Activated T-cell treated with anti-CD3 and anti-CD28 coated beads, Interleukin-2, amount 50 U/mL, for 48 hours (primary cell): ENCODE measurements around the gene ARHGEF38.

Experiments
- DNase-seq, 2 experiments: peaks; one replicate each; pipeline ENCODE4 v3.0.0-alpha.2; 2020

The ARHGEF38 gene

DNA sequence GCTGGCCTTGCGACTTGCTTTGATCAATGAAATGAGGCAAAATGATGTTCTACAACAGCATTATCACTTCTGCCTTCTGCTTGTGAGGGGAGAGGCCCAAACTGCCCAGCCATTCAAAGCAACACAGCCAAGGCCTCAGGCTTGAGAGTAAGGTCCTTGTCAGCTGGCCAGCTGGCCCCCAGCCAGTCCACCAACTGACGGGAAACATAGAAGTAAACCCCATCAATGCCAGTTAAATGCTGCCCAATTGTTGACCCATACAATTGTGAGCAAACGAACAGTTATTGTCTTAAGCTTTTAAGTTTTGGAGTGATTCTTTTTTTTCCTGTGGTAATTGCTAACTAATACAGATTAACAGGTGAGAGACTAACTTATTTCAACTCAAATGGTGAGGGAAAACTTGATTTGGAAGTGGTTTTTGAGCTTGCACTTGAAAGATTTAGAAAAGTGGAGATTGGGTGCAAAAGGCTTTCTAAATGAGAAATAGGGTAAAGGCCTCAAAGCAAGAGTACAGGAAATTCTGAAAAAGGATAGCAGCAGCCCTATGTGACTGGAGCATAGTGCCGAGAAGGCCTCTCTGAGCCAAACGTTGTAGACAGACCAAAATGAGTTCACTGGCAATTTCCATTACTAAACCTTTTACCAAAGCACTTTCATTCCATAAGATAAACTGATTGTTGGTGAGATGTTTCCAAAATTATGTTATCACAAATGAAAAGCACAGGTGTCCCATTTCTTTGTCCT is 66.9 kb downstream of the ARHGEF38 start:
- no peak for DNase-seq

DNA sequence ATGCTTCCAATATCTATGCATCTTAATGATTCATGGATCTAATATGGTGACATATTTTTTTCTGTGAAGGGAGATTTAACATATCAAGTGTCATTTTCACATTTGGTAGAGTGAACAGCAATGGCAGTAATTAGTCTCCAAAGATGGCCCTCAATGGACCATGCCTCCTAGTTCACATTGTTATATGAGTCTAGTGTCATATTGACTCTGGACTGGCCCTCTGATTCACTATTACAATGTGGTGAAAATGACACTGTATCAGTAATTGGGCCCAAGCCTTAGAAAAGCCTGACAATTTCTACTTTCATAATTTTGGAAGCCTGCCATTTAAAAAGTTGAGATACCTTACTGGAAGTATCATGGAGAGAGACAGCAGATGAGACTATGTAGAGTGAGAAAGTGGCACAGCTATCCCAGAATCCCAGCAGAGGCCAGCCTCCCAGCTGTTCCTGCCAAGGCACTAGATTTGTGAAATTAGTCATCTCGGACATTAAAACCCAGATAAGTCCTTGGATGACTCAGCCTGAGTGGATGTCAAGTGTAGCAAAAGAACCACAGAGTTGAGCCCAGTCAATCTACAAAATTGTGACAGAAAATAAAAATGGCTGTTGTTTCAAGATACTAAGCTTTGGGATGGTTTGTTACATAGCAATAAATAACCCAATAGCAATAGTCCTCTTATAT is 68.4 kb downstream of the ARHGEF38 start:
- no peak for DNase-seq

DNA sequence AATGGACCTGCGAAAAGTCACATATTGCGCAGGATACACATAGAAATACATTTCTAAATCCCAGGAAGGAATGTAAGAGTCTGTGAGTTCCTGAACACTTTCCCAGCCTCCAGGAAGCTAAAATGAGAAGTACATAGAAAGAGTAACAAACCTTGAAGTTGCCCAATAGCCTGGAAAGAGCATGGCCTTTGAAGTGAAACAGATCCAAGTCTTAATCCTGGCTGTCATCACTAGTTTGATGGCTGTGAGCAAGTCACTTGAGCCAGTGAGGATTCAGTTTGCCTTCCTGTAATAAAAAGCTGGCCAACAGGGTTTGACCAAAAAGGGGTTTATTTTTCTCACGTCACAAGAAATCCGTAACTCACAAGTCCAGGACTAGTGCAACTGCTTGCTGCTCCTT is 69.8 kb downstream of the ARHGEF38 start:
- DNase-seq = no peak

DNA sequence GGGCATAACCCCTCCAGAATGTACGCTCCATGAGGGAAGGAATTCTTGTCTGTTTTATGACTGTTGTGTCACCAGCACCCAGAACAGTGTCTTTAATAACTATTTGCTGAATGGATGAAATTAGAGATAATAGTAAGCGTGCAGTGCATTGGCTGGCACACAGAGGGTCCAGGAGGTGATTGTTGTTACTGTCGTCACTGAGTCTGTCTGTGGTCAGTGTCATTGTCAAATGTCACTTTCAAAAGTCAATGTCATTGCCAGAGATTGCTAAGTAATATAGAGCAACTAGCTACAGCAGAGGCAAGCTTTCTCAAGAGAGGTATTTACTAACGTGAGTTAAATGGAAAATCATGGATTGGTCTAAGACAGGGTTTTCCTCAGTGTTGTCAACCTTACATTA is 70.7 kb downstream of the ARHGEF38 start:
- DNase-seq = no peak

DNA sequence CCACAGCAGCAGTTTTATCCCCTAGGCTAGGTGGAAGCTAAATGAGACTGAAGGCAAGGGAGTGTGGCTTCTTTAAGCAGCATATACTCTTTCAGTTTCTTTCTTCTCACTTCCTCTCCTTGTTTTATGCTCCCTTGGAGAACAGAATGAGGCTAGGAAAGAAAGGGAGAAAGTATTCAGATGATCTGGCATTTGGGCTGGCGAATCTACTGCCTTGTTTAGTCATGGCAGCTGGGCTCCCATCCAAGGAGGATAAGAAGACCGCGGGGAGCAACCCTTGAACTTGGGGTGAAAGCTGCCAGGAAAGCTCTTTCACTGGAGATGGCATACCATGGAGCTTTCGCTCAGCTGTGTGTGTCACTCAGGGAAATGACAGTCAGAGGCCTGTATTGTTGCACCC is 72.1 kb downstream of the ARHGEF38 start:
- no peak for DNase-seq

DNA sequence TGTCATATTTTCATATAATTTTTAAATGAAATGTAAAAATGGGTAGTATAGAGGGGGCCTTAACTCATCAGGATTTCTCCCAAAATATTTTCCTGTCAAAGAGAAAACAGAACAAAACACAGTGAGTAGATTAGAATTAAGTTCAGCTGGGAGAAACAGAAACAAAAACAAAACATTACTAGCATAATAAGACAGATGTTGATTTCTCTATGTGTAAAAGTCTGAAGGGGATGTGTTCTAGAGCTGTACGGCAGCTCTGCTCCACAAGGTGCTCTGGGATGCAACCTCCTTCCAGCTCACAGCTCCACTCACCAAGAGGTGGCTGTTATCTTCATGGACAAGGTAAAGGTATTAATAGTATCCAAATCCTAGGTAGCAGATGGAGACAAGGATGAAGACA is 72.8 kb downstream of the ARHGEF38 start:
- DNase-seq = no peak

DNA sequence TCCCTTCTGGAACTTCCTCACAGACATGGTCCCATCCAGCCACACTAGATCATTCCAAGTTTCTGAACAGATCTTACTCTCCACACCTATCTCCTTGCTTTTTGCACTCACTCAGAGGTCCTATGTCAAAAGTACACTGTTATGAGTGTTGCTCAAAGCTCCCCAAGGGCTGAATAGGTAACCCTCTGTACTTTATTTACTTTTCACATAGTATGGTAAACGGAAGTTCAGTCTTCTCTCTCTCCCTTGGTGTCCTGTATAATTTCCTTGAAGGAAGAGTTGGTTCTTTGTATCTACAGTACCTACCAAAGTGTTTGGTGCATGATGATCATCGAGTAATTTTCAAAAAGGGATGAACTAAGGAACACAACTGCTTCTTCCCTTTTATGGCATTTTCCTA is 74.4 kb downstream of the ARHGEF38 start:
- no peak for DNase-seq

DNA sequence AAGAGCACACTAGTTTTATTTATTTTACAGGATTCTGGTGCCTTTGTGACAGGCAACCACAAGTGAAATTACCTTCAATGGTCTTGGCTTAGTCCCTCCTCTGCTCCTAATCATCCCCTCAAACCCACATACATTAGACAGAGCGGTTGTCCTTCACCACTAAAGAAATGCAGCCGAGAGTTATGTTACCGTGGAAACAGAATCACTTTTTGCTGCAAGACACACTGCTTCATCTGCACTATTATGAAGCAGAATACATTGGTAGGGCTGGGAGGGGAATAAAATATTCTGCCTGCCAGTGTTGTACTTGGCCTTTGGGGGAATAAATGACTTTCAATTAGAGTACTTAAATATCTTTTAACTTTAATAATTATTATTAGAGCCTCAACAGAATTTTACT is 75.2 kb downstream of the ARHGEF38 start:
- no peak for DNase-seq

DNA sequence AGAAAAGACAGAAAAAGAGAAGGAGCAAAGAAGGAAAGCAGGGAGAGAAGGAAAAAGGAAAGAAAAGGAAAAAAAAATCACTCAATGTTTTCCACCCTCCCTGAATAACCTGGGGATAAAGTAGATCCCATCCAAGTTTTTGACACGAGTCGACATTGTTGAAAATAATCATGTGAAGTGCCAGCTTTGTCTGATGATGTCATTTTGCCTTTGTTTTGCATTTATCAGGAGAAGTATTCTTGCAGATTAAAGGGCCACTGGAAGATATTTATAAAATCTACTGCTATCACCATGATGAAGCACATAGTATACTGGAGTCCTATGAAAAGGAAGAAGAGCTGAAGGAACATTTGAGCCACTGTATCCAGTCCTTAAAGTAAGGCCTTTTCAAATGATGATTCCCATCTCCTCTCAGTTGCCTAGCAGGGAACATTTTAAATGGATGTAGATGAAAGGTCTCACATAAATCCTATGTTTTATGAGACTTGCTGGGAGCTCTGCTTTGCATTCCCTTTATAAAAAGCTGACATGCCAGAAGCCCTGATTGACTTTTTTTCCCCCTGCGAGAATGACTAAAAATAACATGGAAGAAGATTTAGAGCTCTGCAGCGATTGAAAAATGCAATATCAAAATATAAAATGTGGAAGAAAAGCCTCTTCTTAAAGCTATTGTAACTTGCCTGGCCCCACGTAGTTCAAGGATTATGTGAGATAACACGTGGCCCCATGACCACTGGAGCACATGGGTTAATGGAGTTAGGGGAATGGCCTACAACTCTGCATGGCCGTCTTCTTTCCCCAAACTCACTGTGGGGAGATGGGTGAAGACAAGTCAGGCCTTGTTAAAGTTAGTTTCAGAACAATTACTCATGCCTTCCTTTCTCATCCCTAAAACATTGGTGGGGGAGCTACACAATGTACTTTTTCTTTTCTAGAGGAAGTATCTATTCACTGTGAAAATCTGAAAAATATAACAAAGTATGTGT is 78.5 kb downstream of the ARHGEF38 start:
- no peak for DNase-seq

DNA sequence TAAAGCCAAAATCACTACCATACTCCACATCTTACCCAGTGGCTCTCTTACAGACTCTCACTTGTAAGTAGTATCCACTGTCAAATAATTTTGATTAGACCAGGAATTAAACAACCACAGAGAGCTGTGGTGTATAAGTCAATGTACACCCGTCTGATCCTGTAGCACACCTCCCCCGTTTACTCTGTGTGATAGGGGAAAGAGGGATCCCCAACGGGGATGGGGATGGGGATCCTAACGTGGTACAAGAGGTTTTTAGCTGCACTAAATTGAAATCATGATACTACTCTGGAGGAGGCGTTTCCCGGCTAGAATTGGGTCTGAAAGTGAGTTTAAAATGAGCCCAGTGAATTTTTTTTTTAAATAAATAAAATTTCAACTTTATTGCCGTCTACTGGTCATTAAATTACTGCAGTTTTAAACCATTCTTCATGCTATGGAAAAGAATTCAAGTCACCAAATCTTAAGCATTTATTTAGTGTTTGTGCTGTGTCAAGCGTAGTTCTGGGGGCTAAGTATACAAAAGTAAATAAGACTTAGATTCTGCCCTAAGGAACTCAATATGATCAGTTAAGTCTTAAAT is 79.5 kb downstream of the ARHGEF38 start:
- no peak for DNase-seq

DNA sequence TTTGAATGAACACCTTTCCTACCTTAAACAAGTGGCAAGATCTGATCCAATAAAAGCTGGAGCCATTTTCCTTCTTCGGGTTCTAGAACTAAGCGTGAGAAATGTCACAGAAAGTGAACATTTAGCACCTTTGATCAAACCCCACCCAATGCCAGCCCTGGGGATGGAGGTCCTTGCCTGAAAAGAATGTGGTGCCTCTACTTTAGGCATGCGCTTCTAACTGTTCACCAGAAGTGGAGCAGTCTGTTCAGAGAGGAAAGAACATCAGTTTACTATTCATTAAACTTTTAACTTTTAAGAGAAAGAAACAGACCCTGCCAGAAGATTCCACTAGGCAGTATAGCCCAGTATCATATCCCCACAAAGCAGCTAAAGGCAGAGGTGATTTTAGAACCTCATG is 80.2 kb downstream of the ARHGEF38 start:
- DNase-seq = no peak

DNA sequence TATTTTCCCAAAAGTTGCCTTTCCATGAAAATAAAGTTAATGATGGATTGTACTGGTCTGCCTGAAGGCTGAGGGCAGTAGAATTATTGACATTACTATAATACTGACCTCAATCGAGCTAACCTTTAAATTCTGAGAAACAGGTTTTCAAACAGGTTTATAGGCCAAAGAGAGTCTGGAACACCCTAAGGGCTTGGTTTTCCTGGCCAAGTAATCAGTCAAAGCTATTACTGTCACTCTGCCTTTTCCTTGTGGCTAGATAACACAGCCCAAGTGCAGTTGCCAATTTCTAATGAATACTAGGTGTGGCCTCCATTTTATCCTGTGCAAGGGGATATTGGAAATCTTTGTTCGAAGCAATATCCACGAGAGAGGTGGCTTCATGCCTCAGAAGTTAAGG is 80.8 kb downstream of the ARHGEF38 start:
- no peak for DNase-seq

DNA sequence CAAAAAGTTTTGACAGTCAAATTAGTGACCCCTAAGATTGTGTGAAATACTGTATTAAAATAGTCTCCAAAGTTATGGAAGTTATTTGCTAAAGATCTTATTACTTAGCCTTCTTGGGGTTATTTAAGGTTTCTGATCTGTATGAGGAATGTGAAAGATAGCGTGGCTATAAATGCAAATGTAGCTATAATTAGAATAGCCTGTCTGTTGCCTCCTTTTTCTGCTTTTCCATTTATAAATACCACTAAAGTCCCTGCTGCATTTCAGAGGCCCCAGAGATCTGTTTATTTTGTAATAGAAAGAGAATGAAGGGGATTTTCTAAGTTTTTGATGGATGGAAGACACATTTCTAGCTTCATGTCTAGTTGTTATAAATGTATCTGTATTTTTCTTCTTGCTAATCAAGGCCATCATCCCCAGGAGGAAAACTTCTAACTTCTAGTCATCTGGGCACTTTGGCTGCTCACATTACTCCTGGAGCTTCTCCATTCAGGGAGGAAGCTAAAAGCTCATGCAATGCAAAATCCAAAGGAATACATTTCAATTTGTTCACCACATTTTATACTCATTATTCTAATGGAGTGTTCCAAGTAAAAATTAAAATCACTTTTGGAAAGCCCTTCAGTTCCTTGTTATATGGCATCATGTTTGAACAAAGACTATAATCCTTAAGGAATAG is 82.1 kb downstream of the ARHGEF38 start:
- DNase-seq = no peak

DNA sequence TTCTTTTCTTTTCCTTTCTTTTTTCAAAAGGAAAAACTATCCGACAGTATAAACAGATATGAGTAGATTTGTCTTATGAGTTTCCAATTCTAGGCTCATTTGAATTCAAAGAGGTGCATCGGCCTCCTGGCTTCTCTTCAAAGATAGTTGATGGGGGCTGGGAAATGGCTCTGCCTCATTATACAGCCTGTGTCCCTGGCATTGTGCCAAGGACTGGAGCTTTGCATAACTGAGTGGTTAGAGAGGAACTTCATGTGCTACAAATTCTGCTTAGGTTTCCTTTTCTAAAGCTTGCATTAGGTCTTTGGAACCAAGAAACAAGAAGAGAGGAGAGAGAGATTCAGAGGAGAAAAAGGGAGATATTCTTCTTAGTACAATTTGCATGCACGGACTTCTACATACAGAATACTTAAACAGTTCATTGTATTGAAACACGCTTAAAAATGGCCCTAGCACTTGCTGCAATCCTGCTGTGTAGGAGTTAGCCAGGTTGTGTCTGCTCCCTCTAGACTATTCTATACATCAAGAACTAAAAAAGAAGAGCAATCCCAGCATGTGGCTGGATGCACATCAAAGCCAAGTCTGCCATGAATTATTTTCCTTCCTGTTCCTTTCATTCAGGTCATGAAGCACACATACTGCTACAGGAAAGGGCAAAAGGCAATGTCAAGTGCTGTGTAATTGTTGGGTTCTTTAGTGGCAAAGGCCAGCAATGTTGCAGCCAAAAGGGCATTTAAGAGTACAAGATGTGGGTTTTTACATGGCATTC is 85.2 kb downstream of the ARHGEF38 start:
- no peak for DNase-seq

DNA sequence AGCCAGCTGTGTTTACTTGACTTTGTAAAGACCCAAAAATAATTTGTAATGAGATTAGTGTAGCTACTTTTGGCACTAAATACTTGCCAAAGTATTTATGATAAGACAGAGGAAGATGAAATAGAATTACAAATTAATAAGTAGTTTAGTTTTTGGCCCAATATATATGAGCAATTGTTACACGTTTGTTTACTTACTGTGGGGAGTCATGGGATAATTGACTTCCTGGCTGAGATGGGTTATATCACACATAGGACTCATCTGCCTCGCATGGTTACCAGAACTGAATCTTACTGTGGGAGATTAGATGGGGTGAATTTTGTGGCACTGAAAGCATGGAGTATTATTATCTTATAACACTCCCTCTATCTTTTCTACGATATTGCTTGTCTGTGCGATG is 89.4 kb downstream of the ARHGEF38 start:
- no peak for DNase-seq

DNA sequence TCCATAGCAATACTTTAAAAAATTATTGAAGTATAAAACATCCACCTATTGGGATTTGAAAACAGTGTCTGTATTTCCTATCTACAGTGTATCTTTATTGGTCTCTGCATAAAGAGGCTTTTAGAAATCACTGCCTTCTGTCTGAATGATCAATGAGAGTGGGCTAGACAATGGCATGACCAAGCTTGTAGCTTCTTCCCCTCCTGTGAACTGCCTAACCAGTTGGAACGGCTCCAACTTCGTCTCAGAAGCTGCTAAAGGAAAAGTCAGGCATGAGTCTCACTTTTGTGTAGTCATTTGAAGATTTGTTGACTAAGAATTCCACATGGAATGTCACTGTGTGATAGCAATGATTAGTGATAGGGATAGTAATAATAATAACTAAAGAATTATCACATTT is 91.8 kb downstream of the ARHGEF38 start:
- no peak for DNase-seq

DNA sequence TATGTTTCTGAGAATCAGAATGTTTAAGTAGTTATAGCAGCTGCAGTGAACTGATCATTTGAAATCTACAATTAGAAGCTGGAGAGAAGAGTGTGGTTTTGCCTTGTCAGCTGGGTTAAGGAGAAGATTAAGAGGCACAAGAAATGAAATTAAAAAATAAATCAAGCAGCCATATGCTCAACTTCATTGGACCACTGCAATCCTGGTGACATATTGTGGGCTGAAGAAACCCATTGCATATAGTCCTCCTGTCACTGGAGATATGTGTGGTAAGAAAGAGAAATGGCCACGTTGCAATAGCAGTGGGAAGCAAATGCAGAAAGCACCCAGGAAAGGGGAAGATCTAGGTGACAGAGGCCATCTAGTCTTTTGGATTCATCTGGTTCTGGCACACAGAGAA is 93.0 kb downstream of the ARHGEF38 start:
- DNase-seq = no peak

DNA sequence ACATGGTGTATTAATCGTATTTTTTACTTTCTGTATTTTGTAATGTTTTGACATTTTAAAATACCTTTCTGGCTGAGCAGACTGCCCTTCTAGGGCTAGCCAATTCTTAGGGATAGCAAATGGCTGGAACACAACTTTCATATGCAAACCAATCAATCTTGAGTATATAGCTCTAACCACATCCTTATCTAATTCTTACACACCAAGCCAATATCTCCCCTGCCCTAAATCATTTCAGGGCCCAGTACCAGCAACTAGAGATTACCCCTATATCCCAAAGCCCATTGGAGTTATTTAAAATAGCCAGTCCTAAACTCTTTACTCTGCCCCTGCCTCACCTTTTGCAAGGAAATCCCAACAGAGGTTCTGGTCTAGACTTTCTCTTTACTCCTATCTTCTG is 97.8 kb downstream of the ARHGEF38 start:
- no peak for DNase-seq

DNA sequence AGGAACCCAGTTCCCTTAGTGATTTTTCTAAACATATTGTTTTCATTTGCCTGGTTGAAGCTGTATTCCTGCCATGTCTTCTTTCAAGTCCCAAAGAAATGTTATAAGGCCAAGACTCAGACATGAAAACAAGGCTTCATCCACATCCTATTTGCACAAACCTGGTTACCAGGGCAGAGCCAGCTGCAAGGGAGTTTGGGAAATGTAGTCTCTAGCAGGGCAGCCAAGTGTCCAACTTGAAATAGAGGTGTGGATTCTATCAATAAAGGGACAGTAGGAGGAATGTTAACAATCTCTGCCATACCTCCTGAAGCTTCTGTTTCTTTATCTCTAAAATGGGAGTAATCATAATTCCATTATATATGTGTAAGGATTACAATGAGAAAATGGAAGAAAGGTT is 99.5 kb downstream of the ARHGEF38 start:
- DNase-seq = no peak

DNA sequence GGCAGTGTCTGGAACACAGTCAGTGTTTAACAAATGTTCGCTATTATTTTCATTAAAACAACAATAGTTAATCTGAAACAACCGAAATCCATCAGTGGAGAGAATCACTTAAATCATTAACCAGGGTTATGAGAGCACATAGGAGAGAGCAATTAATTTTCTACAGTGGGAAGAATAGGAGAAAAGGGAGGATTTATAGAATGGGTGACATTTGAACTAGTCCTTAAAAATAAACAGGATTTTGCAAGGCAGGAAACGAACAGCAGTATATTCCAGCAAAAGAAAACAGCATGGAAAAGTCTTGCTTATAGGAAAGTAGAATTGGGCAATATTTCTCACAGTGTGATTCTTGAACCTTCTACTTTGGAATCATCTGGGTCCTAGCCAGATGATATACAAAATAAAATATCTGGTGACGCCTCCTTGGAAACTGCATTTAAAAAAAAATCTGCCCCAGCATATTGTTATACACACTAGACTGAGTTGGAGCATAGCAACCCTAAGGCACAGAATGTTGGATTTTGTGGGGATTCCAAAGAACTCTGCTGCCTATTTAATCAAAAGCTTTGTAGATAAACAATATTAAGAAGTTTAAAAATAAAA is 100.0 kb downstream of the ARHGEF38 start:
- no peak for DNase-seq

DNA sequence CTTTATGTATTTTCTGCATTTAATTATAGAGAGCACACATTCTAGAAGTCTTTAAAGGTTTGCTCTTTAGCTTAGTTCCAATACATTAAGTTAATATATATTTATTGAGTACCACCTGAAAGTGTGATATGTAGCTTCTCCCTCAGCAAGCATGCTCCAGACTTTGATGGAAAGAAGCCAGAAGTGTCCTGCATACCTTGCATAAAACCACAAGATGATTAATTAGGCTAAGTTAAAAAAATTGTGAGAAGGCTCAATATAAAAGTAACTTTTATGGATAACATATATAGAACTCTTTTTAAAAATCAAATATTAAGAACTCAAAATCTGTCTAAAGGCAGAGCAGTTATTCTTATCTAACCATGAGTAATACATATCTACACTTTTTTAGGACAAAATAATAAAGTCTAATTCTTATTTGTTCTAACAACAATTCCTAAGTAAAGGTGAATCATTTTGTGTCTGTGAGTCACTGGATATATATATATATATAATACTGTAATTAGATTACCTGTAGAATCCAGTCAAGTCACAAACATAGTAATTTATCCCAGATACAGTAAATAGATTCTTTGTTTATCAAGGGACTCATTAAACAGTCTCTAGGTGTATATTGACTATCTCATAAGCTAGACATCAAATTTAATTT is 104.8 kb downstream of the ARHGEF38 start:
- DNase-seq = no peak
